Activated T-cell treated with anti-CD3 and anti-CD28 coated beads for 4 hours (primary cell): Measurements from ENCODE around the gene ST3GAL4.
"Not testable (repeated sequence)": the region's sequence is repeated elsewhere in the genome, so short reads cannot be mapped to it uniquely, and the experiment has no call there.

ENCODE experiments used
- DNase-seq: peaks from one replicate; pipeline ENCODE4 v3.0.0-alpha.2; 2020

ST3GAL4 gene

GRCh38 chr11:126347751-126348668 is 7.5 kb upstream of the ST3GAL4 start:
- DNase-seq, result no peak

GRCh38 chr11:126348806-126349582 is 6.5 kb upstream of the ST3GAL4 start:
- no peak for DNase-seq

- no peak for DNase-seq
These were observed 4.7 kb upstream of the ST3GAL4 start for GRCh38 chr11:126350836-126351235.

DNA sequence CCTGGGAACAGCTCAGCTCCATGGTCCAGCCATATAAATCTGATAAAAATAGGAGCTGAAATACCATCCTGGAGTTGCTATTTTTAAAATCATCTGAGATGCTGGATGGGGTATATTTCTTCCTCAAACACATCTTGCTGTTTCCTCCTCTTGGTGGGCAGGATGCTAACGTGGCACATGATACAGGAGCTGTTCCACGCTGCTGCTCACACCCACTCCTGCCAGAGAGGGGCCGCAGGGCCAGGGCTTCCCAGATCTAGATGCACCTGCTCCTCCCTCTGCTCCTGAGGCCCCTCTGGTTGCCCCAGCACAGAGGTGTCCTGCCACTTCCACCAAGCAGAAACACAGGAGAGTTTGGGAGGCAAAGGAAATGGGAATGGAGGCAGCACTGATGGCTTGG is 3.3 kb upstream of the ST3GAL4 start:
- DNase-seq, result no peak

DNA sequence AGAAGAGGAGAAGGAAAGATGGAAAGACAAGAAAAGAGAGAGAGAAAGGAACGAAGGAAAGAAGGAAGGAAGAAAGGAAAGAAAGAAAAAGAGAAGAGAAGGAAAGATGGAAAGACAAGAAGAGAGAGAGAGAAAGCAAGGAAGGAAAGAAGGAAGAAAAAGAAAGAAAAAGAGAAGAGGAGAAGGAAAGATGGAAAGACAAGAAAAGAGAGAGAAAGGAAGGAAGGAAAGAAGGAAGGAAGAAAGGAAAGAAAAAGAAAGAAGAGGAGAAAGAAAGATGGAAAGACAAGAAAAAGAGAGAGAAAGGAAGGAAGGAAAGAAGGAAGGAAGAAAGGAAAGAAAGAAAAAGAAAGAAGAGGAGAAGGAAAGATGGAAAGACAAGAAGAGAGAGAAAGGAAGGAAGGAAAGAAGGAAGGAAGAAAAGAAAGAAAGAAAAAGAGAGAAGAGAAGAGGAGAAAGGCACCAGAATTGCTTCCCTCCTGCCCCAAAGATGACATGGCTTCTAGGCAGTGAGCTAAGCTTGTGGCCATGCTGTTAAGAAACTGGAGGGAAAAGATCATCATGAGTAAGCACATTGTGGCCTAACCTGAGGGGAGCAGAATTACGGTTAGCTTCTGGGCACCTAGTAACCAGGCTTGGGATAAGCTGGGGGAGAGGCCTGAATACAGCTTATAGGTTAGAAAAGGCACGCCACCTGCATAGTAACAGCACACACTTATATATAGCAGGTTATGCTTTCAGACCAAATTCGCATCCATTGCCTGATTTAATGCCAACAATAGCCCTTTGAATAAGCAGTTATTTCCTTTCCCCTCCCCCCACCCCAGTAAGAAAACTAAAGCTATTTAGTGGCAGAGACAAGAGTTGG is 2.3 kb upstream of the ST3GAL4 start:
- DNase-seq, result no peak

- DNase-seq, result no peak
These were observed 709 bp upstream of the ST3GAL4 start for GRCh38 chr11:126354631-126355323.

DNA sequence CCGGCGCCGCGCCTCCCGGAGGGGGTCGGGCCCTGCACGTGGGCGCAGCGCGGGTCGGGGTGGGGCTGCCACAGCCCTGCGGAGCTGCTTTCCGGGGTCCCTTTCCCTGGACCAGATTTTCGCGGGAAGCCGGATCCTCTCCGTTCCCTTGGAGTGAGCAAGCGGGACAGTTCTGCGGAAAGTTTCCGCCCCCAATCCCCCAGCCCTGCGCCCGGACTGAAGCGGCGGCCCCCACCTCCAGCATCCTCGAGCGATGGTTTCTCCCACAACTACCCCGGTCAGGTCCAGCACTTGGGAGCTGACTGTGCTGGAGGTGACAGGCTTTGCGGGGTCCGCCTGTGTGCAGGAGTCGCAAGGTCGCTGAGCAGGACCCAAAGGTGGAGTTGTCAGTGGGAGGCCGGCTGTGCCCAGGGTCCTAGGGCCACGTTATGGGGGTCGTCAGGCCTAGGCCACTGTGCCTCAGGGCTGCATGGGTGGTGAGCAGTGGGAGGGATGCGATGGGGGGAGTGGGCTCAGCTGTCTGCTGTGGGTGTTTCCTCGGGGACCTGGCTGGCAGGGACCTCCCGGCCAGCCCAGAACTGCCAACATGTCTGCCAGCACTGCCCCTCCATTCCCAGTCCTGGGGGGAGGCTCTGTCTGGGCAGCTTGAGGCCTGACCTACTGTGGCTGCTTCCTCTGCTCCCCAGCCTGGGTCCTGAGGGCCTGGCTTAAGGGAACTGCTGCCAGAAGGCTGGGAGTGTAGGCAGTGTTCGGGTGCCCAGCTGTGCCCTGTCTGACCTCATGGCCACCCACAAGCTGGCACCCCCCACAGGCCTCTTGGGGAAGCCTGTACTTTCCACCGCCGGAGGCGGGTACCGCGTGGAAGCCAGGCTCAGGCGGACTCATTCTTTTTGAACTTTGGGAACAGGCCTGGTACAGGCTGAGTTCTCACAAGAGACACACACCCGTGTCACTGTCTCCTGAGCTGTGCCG is 726 bp downstream of the ST3GAL4 start:
- DNase-seq, result no peak

GRCh38 chr11:126357055-126357962 is 1.8 kb downstream of the ST3GAL4 start:
- DNase-seq, result no peak

- DNase-seq, result no peak
These were observed 2.7 kb downstream of the ST3GAL4 start for GRCh38 chr11:126357969-126358762.

- DNase-seq, result no peak
These were observed 3.3 kb downstream of the ST3GAL4 start for GRCh38 chr11:126358763-126359160.

DNA sequence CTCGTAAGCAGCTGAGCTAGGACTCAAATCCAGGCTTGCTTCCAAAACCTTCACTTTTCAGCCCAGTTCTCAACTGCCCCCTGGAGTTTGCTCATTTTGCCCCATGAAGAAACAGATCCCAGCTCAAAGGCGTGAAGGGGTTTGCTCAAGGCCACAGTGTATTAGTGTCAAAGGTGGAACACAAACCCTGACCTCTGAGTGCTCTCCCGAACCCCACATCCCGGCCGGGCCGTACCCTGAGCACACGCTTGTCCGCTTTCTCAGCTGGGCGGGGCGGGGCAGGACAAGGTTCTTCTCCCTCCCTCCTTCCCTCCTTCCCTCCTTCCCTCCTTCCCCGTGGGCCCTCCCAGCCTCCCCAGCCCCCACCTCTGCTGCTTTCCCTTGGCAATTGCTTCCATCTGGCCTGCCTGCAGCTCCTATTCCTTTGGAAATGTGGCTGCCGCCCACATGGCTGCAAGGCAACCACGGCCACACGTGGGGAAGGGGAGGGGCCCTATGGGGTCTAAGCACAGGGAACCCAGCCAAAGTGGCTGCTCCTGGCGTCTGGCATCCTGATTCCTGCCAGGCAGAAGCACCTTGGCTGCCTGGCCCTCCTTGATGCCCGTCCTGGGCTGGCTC is 4.1 kb downstream of the ST3GAL4 start:
- no peak for DNase-seq

GRCh38 chr11:126360049-126360446 is 4.6 kb downstream of the ST3GAL4 start:
- DNase-seq, result no peak

DNA sequence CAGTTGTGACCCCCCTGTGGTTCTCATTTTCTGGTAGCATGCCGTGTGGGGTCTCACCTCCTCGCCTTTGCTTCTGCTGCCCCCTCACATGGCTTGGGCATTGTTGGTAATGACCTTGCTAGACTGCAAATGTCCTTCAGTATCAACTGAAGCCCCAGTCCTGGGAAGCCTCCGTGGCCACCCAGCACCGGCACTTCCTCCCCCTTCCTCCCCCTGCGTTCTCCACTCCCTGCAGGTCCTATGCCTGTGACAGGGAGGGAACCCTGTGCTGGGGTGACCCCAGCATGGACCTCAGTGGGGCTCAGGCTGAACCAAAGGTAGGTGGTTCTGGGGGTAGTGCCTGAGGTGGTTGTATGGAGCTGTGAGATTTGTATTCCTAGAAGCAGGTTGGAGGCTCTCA is 5.9 kb downstream of the ST3GAL4 start:
- DNase-seq, result no peak

- DNase-seq, result no peak
These were observed 7.6 kb downstream of the ST3GAL4 start for GRCh38 chr11:126362879-126363655.

GRCh38 chr11:126363706-126364248 is 8.3 kb downstream of the ST3GAL4 start:
- DNase-seq, result no peak

DNA sequence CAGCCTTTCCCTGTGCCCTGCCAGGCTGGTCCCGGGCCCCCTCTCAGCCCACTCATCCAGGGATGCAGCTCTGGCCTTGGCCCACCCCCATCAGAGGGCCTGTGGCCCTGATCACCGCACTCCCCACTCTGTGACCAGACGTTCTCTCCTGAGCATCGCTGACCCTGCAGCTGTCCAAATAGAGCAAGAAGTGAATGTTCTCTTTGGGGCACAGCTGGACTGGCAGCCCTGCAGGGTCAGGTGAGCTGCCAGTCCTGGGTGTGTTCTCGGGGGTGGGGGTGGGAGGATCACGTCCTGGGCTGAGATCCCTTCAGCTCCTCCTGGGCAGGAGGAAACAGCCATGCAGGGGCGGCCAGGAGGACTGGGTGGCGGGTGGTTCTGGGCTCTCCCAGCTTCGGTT is 9.2 kb downstream of the ST3GAL4 start:
- DNase-seq, result not testable (repeated sequence)

- not testable (repeated sequence) for DNase-seq
These were observed 10.0 kb downstream of the ST3GAL4 start for GRCh38 chr11:126365508-126365907.
